IMR-90 (cell line): ENCODE measurements around the gene TUB.

Source experiments
- BHLHE40 ChIP-seq: fragments of 150-350 bp; IDR thresholded peaks from 2 replicates; pipeline ENCODE4 v1.6.1; 2016; ENCODE audit warnings: mild to moderate bottlenecking, low read depth, low read length
- POLR2A ChIP-seq: IDR thresholded peaks from 2 replicates; pipeline ENCODE4 v1.6.1; 2012; ENCODE audit warnings: mild to moderate bottlenecking, low read depth, low read length
- SMC3 ChIP-seq: fragments of 150-350 bp; IDR thresholded peaks from 2 replicates; pipeline ENCODE4 v1.6.1; 2016; ENCODE audit warnings: low read depth, mild to moderate bottlenecking, antibody characterized with exemption, low read length, moderate library complexity

GRCh38 chr11:8083088-8083395 lies 2.0 kb downstream of the TUB start:
- TF ChIP-seq BHLHE40 = no peak
- no peak for TF ChIP-seq SMC3
- TF ChIP-seq POLR2A = no peak
